Endothelial cell of umbilical vein (primary cell): ENCODE measurements around the gene PEX5L. TPM values are rescaled to one million over a fixed set of nuclear protein-coding genes. Genes with fewer than 3 reads are reported as not detected.

ENCODE experiments used
- BruUV-seq: library from RNA; stranded (reverse); fragments of 400-500 nt; replicated peaks from 2 replicates; lab custom pipeline; 2021; lab: Mats Ljungman, UMichigan
- CTCF ChIA-PET: fragments of 300-600, 350-600 bp; sonication (Branson Sonifier 250); formaldehyde crosslinking; loops from one replicate; lab custom pipeline; 2021; ENCODE audit warnings: antibody characterized with exemption, inconsistent platforms; lab: Charles Lee
- POLR2A ChIA-PET: fragments of 300-600, 350-600 bp; sonication (Branson Sonifier 250); formaldehyde crosslinking; loops from one replicate; lab custom pipeline; 2021; ENCODE audit warnings: antibody characterized with exemption, inconsistent platforms; lab: Charles Lee
- DNase-seq: peaks from one replicate; pipeline ENCODE4 v3.0.0-alpha.2; 2011; ENCODE audit warnings: low read depth, low spot score
- FAIRE-seq: peaks from 2 replicates; lab custom pipeline; 2011; peaks lifted over from hg19 to GRCh38; lab: Jason Lieb, UNC
- H2AFZ ChIP-seq: 2 replicates; pipeline ENCODE4 v1.6.0; 2012; ENCODE audit warnings: low read depth, low read length, control low read depth, inconsistent platforms
- H3K27ac ChIP-seq: 2 replicates; pipeline ENCODE4 v1.5.1; 2011; ENCODE audit warnings: low read depth, mild to moderate bottlenecking, control low read depth, low read length, moderate library complexity; ENCODE audit not compliant: insufficient read depth
- H3K27me3 ChIP-seq, 2 experiments: 2 replicates each; pipeline versions ENCODE4 v1.6.0 to v1.6.1; 2011; ENCODE audit warnings: low read length in 2 of 2, mixed read lengths in 1 of 2; ENCODE audit not compliant: control insufficient read depth in 2 of 2, insufficient read depth in 2 of 2
- H3K36me3 ChIP-seq, 2 experiments: 2 replicates in 1 of 2; 3 replicates in 1 of 2; pipeline ENCODE4 v1.5.1; 2011; ENCODE audit warnings: low read length in 2 of 2, mild to moderate bottlenecking in 1 of 2, moderate library complexity in 1 of 2; ENCODE audit not compliant: control insufficient read depth in 2 of 2, insufficient read depth in 2 of 2; ENCODE audit errors: extremely low read depth in 1 of 2
- H3K4me1 ChIP-seq: 3 replicates; pipeline ENCODE4 v1.5.1; 2011; ENCODE audit warnings: mild to moderate bottlenecking, low read length; ENCODE audit not compliant: control insufficient read depth, insufficient read depth; ENCODE audit errors: extremely low read depth
- H3K4me2 ChIP-seq: 2 replicates; pipeline ENCODE4 v1.6.1; 2011; ENCODE audit warnings: low read length, control low read depth, mixed read lengths; ENCODE audit not compliant: insufficient read depth
- H3K4me3 ChIP-seq, 3 experiments: fragments of 200-600 bp in 1 of 3; sonication (generic), shearing (Covaris generic) in 1 of 3; replicated peaks in 1 of 3; 2 replicates each; pipeline ENCODE4 v1.5.1; 2011 to 2016; ENCODE audit warnings: control low read depth in 3 of 3, low read length in 3 of 3, mild to moderate bottlenecking in 2 of 3, inconsistent platforms in 1 of 3, low read depth in 1 of 3, moderate library complexity in 1 of 3; ENCODE audit not compliant: insufficient read depth in 1 of 3
- H3K79me2 ChIP-seq: 2 replicates; pipeline ENCODE4 v1.6.0; 2012; ENCODE audit warnings: low read length, inconsistent platforms; ENCODE audit not compliant: control insufficient read depth, insufficient read depth
- H3K9ac ChIP-seq: replicated peaks from 2 replicates; pipeline ENCODE3; 2011; ENCODE audit warnings: low read length, control low read depth; ENCODE audit not compliant: insufficient read depth; ENCODE audit errors: extremely low read depth
- H3K9me1 ChIP-seq: replicated peaks from 3 replicates; pipeline ENCODE4 v1.6.0; 2011; ENCODE audit warnings: mild to moderate bottlenecking, low read length; ENCODE audit not compliant: control insufficient read depth, insufficient read depth; ENCODE audit errors: extremely low read depth
- H3K9me3 ChIP-seq: replicated peaks from 2 replicates; pipeline ENCODE4 v1.5.1; 2012; ENCODE audit warnings: low read length, inconsistent platforms; ENCODE audit not compliant: control insufficient read depth, insufficient read depth
- H4K20me1 ChIP-seq: replicated peaks from 2 replicates; pipeline ENCODE3; 2011; ENCODE audit warnings: mild to moderate bottlenecking, low read length; ENCODE audit not compliant: control insufficient read depth, insufficient read depth; ENCODE audit errors: extremely low read depth
- CTCF ChIP-seq, 2 donors: IDR thresholded peaks; 1 replicate in 1 of 2; 2 replicates in 1 of 2; pipeline ENCODE4 v1.5.1; 2011; ENCODE audit warnings: low read length in 2 of 2, mild to moderate bottlenecking in 2 of 2, moderate library complexity in 2 of 2, control low read depth in 1 of 2, inconsistent platforms in 1 of 2, low read depth in 1 of 2; ENCODE audit not compliant: insufficient read depth in 1 of 2; ENCODE audit errors: extremely low read depth in 1 of 2
- EZH2 ChIP-seq: IDR thresholded peaks from 2 replicates; pipeline ENCODE4 v1.6.1; 2012; ENCODE audit warnings: borderline replicate concordance, low read depth, mild to moderate bottlenecking, moderate library complexity, low read length, inconsistent platforms; ENCODE audit not compliant: severe bottlenecking
- FOS ChIP-seq: IDR thresholded peaks from 2 replicates; pipeline ENCODE4 v1.6.1; 2011; ENCODE audit warnings: mild to moderate bottlenecking, low read length, moderate library complexity, borderline replicate concordance; ENCODE audit not compliant: insufficient read depth
- GATA2 ChIP-seq: IDR thresholded peaks from 2 replicates; pipeline ENCODE4 v1.7.0; 2011; ENCODE audit warnings: low read depth, mild to moderate bottlenecking, moderate library complexity, mixed read lengths, low read length; ENCODE audit not compliant: insufficient read length, insufficient read depth
- JUN ChIP-seq: IDR thresholded peaks from 2 replicates; pipeline ENCODE4 v1.6.1; 2011; ENCODE audit warnings: borderline replicate concordance, low read depth; ENCODE audit not compliant: insufficient read length, insufficient read depth
- MYC ChIP-seq: IDR thresholded peaks from one replicate; pipeline ENCODE4 v1.6.1; 2011; ENCODE audit warnings: mild to moderate bottlenecking, low read depth, low read length
- POLR2A ChIP-seq: IDR thresholded peaks from 2 replicates; pipeline ENCODE4 v1.6.1; 2012; ENCODE audit warnings: low read depth, mild to moderate bottlenecking, control low read depth, low read length
- POLR2AphosphoS5 ChIP-seq: IDR thresholded peaks from 2 replicates; pipeline ENCODE4 v1.6.1; 2012; ENCODE audit warnings: low read depth, mild to moderate bottlenecking, control low read depth, low read length, moderate library complexity; ENCODE audit not compliant: insufficient read depth
- dilution Hi-C: fragments of 300-500 bp; cut with MboI; formaldehyde crosslinking; loops from one replicate; pipeline ENCODE4 v1.15.0; 2019; ENCODE audit warnings: low sequenced_read_pairs; ENCODE audit not compliant: extremely low pct_ligation_motif_present
- intact Hi-C: fragments of 100-400 bp; cut with micrococcal nuclease; formaldehyde crosslinking; loops from one replicate; pipeline ENCODE4 v1.10.0; 2022
- polyA plus RNA-seq, 4 experiments: library from polyadenylated mRNA; depleted of rRNA in 3 of 4; stranded (reverse) in 3 of 4; unstranded in 1 of 4; fragments of >200 nt; gene quantifications; 2 replicates each; pipeline versions ENCODE4 v1.2.1 to v1.2.3, GENCODE V29; 2011 to 2012; ENCODE audit warnings: missing spikeins in 1 of 4
- total RNA-seq: library from RNA; stranded (reverse); gene quantifications from 2 replicates; pipeline ENCODE4 v1.2.3, GENCODE V29; 2021
- TF ChIP-seq, protein P1 (sequence below): IDR thresholded peaks from 2 replicates; pipeline ENCODE4 v1.6.1; 2011; ENCODE audit not compliant: insufficient read depth, insufficient read length

Gene PEX5L
- total and polyA plus RNA-seq, 2 donors (not counting 3 experiments of a cell fraction or from before 2014, with no cell fraction given), result not detected

DNA sequence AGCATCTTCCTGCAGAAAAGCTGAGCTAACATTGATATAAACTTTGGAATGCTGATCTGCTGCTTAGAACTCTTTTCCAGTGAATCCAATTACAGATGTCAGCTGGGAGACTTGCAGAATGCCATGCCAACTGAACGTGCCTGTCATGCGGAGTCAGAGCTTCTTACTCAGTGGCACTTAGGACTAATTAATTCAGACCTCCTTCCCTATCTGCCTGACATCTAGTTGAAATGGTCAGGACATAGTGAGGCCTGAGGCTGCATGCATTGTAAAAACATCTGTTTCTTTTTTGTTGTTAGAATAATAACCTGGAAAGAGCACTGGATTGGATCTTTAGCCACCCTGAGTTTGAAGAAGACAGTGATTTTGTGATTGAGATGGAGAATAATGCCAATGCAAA, 271.3 kb downstream of the PEX5L start:
- DNase-seq (no peak), FAIRE-seq (no peak)
- H3K9ac ChIP-seq, result no peak overlapping the region
- no peaks in the 10 kb centered on the region for H3K9me3 ChIP-seq
- no peaks in the 10 kb centered on the region for H3K9me1 ChIP-seq
- H3K4me3 ChIP-seq, result no peak overlapping the region
- no peaks in the 10 kb centered on the region for H4K20me1 ChIP-seq
- H3K4me1 ChIP-seq, result peaks cover 17% of the 10 kb centered on the region
- no peaks in the 10 kb centered on the region for H3K79me2 ChIP-seq
- no peaks in the 10 kb centered on the region for H3K27me3 ChIP-seq
- dilution Hi-C loops, result no loop called here
- no peak overlapping the region for H2AFZ ChIP-seq
- no TSS peak for BruUV-seq
- TF ChIP-seq CTCF (IDR thresholded peaks at IDR 0.05; ENCODE audit: extremely low read depth in 1 of 2, insufficient read depth in 1 of 2, low read depth in 1 of 2, low read length in 2 of 2), result no peak
- TF ChIP-seq, protein P1, sequence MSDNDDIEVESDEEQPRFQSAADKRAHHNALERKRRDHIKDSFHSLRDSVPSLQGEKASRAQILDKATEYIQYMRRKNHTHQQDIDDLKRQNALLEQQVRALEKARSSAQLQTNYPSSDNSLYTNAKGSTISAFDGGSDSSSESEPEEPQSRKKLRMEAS, result no peak
- no peak for TF ChIP-seq FOS
- no peak for TF ChIP-seq POLR2A
- TF ChIP-seq GATA2, result no peak
- no peak for TF ChIP-seq EZH2
- no peak for TF ChIP-seq MYC
- TF ChIP-seq JUN, result no peak
- TF ChIP-seq POLR2AphosphoS5, result no peak
- peaks cover 3 to 6% of the 10 kb centered on the region in 2 experiments for H3K36me3 ChIP-seq
- CTCF ChIA-PET, result interaction anchor here (0.5 kb wide), 1 partner anchor 1147 kb away, joined by 3 read pairs; the partner anchor contains the start of gene FXR1
- H3K27ac ChIP-seq, result no peak overlapping the region
- H3K4me2 ChIP-seq, result no peak overlapping the region
- intact Hi-C loops, result loop anchor here (5.0 kb wide), 2 partner anchors 667 to 837 kb away; partner anchors contain the start of gene TTC14
- POLR2A ChIA-PET, result no interaction called here
